Right forelimb (tissue), 1 donor: ENCODE results near the gene NMT1.

Experiments used
- DNase-seq: peaks from one replicate; pipeline ENCODE4 v3.0.0-alpha.2; 2018

Gene NMT1

DNA sequence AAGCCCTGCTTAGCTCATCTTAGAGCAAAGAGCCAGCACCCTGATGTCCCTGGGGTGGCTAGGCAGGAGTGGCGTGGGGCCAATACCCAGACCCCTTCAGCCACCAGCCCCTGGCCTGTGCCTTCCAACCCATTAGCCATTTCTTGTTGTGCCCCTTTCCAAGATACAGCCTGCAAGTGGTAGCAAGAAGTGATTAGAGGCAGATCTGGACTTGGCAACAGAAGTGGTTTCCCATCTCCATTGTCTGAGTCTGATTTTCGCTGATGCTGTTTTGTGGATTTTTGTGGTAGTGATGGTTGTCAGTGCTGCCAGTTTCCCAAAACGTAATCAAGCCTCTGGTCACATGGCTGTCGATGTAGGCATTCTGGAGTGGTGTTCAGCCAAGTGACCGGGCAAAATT is 45.5 kb downstream of the NMT1 start:
- DNase-seq = no peak

DNA sequence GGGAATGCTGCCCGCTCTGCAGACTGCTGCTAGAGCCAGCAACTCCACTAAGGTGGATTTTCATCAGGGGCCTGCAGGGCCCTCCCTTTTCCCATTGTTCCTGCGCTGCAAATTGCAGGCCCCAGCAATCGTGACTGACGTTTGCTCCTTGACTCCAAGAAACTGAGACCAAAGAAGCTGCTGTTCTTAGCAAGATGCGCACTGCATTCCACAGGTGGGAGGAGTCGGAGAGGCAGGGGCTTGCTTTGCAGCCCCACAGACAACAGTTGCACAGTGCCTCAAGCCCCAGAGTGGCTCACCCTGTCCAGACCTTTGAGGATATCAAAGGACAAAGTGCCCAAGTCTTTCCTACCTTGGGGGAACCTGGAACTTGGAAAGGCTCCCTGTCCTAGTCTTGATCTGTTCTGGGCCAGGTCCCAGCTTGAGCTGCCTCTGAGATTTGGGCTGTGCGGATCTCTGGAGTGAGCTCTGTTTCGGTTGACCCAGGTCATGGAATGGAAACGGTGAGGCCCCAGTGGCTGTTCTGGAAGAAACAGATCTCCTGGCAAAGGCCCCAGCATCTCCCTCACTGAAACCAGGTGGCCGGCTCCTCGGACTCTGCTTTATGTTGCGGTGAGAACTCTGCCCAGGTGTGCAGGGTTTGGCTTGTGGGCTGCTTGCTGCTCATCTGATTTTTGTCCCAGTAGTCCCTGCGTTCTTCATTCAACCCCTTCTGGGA is 46.3 kb downstream of the NMT1 start:
- DNase-seq = no peak

DNA sequence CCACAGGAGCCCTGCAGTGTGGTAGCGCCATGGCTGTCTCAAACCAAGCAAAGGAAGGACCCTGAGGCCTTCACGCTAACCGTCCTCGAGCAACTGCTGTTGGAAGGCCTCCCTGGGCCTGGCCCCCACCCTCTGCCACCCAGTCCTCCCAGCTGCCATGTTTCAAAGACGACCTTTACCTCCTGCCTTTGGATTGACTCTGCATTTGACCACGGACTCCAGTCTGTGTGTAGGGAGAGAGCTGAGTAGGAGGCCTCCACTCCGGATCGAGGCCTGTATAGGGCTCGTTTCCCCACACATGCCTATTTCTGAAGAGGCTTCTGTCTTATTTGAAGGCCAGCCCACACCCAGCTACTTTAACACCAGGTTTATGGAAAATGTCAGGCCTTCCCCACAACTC is 46.9 kb downstream of the NMT1 start:
- no peak for DNase-seq

DNA sequence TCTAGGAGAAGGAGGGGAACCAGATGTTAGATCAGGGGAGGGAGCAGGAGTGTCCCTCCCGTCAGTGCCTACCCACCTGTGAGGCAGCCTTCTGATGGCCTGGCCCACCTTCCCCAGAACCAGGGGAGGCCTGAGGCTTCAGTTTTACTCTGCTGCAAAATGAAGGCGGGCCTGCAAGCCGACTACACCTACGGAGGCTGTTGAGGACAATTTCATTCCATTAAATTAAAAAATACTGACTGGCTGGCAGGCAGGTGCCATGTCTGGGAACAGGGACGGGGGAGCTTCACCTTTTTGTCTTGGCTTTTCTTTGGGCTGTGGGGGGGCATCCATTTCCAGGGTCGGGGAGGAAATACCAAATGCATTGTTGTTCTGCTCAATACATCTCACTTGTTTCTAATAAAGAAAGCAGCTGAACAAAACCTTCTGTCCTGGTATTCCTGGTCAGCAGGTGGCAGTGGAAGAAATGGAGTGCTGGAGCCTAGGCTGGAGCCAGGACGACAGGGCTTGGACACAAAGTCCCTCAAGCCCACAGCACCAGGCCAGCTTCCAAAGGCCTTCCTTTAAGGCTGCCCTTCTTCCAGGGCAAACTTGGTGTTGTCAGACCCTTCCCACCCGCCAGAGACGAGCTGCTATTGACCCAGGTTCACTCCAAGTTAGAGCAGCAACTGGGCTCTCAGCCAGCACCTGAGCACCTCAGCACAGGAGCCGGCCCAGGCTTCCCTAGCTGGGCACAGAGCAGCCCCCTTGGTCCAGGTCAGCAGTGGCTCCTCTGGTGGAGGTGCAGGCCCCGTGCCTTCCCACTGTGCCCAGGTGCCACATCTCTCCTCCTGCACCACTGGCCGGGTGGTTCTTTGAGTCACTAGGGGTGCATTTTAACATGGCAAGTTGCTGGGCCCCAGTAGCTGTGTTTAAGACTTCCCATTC is 47.7 kb downstream of the NMT1 start:
- DNase-seq = no peak

DNA sequence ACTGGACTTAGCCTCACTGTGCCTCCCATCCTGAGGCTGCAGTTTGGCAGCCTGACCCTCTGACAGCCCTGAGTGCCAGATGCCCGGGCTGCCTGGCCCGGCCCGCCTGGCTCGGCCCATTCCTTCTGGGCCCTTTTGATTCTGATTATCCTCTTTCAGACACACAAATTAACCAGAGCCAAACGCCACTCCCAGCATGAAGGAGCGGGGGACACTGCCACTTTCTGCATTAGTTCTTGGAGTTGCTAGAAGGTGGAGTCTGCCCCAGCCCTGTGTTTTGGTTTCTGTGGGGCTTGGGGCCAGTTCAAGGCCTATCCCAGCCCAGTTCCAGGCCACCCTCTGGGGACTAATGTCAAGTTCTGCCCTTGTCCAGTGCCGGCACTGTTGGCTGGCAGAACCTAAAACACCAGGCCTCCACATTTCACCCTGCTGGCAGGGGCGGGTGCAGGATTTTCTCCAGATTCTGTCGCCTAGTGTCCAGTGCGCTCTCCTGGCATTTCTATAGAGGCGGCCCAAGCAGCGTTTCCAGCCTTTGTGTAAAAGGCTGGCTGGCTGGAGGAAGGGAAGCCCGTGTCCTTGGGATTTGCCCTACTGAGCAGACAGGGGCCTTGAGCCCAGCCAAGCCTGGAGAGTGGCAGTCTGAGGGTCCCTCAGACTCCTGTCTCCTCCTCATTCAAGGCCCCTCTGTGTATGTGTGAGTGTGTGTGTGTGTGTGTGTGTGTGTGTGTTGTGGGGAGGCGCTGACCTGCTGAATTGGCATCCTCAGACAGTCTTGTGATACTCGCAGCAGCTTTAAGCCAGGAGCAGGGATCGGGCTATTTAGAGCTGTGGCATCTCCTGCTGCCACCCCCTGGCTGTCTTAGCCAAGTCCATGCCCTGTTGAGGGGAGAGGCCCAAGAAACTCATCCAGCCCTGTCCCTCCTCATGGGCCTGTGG is 49.8 kb downstream of the NMT1 start:
- DNase-seq = no peak

DNA sequence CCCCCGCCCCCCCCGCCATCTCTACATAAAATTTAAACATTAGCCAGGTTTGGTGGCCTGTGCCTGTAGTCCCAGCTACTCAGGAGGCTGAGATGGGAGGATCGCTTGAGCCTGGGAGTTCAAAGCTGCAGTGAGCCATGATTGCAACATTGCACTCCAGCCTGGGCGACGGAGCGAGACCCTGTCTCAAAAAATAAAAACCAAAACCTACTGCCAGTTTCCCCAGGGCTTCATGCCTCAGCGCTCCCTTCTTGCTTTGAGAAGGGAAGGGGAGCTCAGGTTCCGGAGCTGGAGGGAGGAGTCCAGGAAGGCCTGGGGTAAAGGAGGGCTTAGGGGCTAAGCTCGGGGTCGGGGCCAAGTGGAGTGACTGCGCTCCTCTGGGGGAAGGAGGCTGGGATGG is 50.7 kb downstream of the NMT1 start:
- DNase-seq = no peak

DNA sequence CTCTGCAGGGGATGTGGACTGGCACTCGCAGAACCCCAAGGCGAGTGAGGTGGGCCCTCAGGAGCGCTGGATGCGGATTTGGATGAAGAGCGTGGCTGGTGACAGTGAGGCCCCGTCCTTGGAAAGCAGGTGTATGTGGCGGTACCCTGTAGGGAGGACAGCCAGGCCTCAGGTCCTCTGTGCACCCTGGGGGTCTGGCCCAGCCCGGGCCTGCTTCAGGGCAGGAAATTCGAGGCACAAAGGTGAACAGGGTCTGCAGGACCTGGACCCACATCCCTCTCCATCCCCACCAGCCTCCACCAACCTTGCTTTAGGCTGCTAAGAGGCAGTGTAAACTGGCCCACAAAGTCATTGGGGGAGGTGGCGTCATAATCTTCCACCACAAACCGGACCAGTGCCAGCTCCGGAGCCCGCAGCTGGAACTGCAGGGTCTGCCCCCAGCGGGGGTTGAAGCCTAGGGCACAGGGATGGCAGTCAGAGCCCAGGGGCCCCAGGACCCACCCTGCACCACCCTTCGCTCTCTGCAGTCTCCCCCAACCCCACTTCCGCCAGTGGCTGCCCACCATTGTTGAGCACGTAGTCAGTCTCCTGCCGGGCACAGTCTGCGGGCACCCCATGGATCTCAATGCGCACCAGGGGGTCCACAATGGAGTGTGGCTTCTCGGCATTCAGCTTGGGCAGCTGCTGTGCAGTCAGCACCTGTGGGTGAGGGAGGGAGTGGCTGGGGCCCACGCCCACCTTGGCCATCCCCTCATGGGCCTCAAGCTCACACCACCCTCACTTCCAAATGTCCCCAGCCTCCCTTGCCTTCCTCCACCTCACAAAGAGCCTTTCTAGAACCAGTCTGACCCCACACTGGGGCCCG is 51.7 kb downstream of the NMT1 start:
- DNase-seq = no peak

DNA sequence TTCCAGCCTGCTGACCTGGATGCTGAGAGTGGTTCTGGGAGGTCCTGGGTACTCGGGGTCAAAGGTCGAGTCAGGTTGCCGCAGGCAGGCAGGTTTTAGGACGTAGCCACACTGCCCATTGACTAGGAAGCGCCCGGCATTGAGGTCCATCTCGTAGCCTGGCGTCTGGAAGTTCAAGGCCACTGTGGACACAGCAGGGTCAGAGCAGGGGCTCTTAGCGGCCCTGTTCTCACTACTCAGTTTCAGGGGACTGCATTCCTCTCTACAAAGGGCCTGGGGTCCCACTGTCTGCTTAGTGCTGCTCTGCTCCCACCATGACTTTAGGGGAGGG is 52.3 kb downstream of the NMT1 start:
- no peak for DNase-seq

DNA sequence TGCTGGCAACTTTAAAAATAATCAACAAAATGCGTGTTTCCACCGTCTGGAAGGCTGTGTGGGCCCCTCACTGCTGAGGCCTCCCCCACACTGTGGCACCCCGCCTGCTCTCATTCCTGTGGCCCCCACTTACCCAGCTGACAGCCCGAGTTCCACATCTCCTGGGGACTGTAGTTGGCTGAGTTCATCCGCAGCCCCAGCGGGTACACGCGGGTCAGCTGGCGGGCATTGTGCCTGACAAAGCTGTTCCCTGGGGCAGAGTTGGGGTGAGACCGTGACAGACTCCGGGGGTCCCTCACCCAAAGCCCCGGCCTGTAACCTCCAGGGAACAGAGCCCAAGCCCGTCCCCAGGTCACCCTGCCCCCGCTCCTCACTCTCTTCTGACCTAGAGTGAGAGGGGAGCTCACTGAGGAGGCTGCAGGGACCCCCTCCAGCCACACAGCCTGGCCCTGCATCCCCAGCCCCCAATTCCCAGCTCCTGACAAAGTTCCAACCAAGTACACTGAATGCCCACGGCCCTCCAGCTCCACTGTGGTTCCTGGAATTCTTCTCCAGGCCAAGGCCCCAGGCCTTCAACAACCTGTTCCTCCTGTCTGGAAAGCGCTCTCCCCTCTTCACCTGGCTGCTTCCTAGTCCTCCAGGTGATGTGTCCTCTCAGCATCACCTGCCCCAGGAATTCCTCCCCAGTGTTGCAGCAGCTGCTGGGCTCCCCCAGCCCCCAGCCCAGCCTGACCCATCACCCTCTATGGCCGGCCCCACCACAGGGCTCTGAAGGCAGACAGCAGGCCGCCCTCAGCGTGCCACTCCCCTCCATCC is 53.2 kb downstream of the NMT1 start:
- no peak for DNase-seq

DNA sequence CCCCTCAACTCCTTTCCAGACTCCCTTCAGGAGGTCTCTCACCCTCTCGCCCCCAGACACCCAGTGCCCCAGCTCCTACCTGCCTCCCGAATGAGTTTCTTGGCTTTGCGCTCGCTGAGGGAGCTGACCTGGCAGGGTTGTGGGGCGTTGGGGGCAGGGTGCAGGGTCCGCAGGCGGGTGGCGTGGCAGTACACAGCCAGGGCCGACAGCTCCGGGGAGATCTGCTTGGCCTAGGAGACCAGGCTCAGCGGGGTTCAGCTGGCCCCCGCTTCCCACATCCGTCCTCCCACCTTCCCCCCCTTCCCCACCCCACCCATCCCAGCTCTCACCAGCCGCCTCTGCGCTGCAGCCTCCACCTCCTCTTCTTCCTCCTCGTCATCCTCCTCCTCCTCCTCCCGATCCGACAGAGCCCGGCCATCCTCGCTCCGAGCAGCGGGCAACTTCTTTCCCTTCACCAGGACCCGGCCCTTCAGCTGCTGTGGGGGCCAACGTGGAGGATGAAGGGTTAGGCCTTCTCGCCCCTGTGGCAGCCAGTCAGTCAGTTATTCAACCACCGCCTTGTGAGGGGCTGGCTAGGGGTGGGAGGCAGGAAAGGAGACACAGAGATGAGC is 54.0 kb downstream of the NMT1 start:
- DNase-seq = no peak

DNA sequence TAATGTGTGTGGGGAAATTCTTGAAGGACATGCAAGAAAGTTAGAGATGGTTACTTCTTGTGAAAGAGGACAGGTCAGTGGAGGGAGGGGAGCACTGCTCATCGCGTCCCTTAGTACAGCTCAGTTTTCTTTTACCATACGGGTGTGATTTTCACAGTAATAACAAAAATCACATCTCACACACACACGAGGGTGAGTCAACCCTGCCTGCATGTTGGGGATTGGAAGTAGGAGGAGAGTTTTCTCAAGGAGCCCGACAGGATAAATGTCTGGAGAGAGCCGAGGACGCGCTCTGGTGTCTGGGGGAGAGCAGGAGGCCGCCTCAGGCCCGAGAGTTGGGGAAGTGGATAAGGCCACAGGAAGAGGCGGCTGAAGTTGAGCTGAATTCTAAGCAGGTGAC is 54.8 kb downstream of the NMT1 start:
- no peak for DNase-seq

DNA sequence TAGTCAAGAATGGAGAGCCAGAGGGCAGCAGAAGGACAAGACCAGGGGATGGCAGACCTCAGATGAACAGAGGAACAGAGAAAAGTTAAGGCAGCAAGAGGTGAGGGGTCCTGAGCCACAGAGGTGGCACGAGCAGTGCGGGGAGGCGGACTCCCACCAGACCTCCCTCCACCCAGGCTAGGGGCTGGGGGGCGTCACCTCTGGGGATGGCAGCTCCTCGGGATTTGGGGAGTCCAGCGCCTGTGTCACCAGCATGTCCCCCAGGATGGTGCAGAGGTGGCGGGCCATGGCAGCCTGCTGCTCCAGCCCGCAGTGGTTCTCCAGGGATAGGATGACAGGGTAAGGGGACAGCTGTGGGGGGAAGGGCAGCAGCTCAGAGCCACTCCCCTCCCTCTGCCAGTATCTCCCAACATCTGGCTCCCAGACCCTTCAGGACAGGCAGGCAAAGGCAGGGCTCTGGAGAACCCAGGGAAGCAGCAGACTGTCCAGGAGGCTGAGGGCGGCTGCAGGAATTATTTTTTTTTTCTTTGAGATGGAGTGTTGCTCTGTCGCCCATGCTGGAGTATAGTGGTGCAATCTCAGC is 55.4 kb downstream of the NMT1 start:
- DNase-seq = no peak

DNA sequence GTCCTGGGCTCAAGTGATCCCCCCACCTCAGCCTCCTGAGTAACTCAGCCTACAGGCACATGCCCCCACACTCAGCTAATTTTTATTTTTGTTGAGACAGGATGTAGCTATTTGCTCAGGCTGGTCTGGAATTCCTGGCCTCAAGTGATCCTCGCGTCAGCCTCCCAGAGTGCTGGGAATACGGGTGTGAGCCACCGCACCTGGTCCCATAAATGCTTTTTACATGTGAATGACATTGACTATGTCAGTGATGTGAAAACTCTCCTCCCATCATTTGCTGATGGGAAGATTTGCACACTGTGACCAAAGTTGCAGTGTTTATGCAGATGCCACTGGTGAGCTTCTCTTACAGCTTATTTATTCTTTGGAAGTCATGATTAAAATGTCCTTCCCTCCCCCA is 56.2 kb downstream of the NMT1 start:
- DNase-seq = no peak

DNA sequence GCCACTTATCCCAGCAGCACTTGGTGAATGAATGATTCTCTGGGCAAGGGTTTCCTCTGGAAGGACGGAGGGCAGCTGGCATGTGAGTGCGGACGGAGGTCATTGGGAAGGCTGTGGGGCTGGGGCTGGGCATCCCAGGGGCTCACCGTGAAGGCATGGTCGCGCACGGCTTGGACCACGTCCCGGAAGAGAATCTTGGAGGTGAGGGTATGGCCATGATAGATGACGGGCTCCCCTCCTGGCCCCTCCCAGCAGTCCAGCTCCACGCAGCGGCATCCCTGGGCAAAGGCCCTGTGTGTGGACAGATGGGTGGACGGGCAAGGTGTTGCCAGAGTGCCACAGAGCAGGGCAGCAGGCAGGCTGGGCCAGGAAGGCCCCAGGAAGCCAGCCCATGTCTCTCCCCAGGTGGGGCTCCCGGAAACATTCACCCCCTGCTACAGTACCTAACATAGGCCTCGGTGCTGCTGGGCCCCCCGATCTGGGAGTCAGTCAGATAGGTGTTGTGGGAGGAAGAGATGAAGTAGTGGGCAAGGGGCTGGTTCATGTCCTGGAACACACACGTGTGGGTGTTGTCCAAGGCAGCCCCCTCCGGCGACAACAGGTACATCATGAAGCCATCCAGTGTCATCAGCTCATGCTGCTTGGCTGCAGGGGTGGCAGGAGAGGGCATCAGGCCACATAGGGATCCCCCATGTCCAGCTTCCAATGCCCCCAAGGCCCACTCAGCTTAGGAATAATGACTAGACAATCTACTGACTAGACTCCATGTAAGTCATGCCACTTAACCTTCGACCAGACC is 56.9 kb downstream of the NMT1 start:
- DNase-seq = no peak

DNA sequence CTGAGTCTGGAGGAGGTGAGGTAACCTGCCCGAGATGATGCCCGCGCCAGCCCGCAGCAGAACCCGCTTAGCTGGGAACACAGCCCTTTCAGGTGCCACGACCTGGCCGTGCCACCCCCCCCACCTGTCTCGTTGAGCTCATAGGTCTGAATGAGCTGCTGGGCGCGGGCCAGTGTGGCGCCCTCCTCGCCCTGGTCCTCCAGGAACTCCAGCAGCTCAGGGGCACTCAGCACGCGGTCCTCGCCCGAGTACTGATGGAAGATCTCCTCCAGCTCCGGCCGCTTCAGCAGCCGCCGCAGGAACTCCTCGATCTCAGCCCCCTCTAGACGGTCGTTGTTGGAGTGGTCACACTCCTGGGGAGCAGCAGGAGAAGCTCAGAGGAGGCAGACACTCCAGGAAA is 57.6 kb downstream of the NMT1 start:
- no peak for DNase-seq

DNA sequence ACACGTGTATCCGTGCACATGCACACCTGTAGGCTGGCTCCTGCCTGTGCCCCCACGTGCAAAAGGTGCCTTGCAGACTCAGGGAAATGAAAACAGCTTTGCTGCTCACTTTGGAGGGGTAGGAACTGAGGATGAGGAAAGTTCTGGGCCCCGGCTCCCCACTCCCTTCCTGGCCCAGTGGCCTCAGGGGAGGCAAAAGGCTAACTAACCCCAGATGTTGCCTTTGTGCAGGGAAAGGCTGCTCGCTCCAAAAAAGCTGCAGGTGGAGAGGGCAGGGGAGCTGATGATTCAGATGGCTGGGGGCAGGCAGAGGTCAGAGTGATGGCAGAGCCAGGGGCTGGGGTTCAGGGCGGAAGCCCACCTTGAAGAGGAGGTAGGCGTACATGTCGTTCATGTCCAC is 58.8 kb downstream of the NMT1 start:
- no peak for DNase-seq

DNA sequence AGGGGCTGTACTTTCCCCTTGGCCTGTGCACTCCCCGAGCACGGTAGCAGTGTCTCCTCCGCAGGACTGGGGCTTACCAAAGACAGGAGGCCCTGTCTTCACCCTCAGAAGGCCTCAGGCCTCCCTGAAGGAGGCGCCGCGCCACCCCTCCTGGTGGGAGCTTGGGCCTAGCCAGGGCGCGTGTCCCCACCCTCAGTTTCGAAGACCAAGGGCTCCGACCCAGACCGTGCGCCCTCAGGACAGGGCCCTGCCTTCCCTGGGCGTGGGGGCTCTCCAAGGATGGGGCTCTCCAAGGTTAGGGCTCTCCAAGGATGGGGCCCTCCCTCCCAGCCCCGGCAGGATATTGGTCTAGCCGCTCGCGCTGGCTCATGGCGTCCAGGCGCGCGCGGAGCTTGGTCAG is 59.4 kb downstream of the NMT1 start:
- no peak for DNase-seq

DNA sequence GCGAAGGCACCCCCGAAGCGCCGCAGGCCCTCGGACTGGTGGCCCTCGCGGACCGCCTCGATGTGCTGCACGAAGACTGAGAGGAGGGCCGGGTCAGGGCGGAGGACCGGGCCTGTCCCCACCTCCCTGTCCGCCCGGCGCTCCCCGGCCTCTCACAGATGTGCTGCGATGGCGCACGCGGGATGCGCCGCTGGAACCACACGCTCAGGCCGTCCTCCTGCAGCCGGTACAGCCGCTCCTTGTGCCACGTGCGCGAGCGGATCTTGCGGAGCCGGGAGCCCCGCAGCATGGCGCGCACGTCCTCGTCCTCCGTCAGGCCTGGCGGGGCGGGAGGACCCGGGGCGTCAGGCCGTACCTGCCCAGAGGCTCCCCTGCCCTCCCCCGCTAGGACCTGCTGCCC is 59.9 kb downstream of the NMT1 start:
- DNase-seq = no peak

DNA sequence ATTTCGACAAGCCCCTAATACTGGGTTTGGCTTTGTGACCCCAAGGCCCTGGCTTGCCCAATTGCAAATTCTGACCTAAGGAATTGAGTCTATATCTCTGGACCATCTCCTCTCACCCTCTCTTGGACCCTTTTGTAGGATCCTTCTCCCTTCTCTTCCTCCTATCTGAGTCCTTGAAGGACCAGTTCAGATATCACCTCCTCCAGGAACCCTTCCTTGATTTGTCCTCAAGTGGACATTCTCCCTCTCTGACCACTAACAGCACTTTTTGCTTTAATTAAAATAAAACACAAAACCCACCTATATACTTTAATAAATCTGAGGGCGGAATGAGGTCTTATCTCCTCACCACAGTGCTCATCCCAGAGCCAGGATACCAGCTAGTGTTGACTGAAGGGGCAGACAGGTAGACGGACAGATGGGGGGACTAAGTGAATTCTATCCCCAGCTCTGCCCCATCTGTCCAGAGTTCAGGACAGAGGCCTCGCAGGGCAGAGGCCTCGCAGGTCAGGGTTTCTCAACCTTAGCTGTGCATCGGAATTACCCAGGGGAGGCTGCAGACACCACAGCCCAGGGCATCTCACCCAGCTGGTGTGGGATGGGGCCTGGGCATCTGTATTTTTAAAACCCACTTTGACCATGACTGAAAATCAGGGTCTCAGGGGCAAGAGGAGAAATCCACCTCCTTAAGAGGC is 62.1 kb downstream of the NMT1 start:
- DNase-seq = no peak
